NCI-H1436 treated with DMSO at 0.1 percent for 48 hours (cell line): Measurements from ENCODE around the gene TNFRSF18.
"Not testable (repeated sequence)": the region's sequence is repeated elsewhere in the genome, so short reads cannot be mapped to it uniquely, and the experiment has no call there.

Experiments
- DNase-seq: peaks from one replicate; lab custom pipeline; 2025; lab: John Stamatoyannopoulos, UW

The TNFRSF18 gene

DNA sequence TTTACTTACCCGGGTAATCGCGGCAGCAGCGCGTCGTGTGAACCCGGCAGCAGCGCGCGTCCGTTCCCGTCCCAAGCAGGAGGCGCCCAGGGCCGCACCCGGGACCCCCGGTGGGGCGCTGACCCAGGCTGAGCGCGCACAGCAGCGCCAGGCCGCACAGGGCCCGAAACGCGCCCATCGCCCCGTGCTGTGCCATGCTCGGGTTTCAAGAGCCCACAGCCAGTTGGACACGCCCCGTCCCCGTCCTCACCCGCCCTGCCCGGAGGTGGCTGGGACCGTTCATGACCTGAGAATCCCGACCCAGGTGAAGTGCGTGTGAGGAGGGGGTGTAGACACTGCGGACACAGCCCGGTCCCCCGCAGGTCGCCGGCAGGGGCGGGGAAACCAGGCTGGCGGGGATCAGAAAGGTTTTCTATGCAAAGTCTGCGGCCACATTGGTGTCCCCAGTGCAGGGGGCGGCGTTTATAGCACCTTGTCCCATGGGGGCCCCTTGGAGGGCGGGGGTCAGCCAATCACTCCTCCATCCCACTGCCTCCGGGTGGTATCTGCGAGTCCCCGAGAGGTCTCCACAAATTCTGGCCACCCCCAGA lies at the start of gene TNFRSF18:
TNFRSF18 (minus strand) TSS at position 217 of the 590 bp plus-strand sequence; CDS start at position 196, 21 bp downstream.
- no peak for DNase-seq

GRCh38 chr1:1255611-1256010 lies 49.2 kb upstream of the TNFRSF18 start:
- DNase-seq: no peak

- no peak for DNase-seq
These were observed 48.7 kb upstream of the TNFRSF18 start for GRCh38 chr1:1255078-1255477.

- no peak for DNase-seq
These were observed 48.2 kb upstream of the TNFRSF18 start for GRCh38 chr1:1254667-1254998.

GRCh38 chr1:1253972-1254666 lies 47.7 kb upstream of the TNFRSF18 start:
- no peak for DNase-seq

GRCh38 chr1:1253314-1253713 lies 46.9 kb upstream of the TNFRSF18 start:
- no peak for DNase-seq

- no peak for DNase-seq
These were observed 44.4 kb upstream of the TNFRSF18 start for GRCh38 chr1:1250786-1251284.

- not testable (repeated sequence) for DNase-seq
These were observed 41.9 kb upstream of the TNFRSF18 start for GRCh38 chr1:1248009-1248913.

DNA sequence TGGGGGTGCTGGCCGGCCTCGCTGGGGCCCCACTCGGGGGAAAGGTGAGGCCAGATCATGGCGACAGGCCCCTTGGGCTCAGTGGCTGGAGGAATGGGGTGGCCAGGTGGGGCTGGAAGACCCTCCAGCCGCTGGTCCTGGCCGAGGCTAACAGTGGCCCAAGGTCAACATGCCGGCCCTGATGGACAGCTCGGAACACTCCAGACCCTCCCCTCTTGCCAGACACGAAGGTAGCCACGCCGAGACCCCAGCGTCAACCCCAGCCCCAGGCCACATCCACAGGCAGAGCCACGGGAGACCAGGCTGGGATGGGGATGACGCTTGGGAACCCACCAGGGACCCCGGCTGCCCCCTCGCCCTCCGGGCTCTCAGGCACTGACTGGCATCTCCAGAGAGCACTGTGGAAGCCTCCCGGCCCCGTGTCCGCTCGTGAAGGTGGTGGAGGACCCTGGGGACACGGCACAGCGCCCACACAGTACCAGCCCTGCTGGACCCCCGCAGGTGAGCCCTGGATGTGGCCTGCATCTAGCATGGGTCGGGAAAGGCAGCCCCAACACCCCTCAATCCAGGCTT lies 41.0 kb upstream of the TNFRSF18 start:
- DNase-seq: no peak

DNA sequence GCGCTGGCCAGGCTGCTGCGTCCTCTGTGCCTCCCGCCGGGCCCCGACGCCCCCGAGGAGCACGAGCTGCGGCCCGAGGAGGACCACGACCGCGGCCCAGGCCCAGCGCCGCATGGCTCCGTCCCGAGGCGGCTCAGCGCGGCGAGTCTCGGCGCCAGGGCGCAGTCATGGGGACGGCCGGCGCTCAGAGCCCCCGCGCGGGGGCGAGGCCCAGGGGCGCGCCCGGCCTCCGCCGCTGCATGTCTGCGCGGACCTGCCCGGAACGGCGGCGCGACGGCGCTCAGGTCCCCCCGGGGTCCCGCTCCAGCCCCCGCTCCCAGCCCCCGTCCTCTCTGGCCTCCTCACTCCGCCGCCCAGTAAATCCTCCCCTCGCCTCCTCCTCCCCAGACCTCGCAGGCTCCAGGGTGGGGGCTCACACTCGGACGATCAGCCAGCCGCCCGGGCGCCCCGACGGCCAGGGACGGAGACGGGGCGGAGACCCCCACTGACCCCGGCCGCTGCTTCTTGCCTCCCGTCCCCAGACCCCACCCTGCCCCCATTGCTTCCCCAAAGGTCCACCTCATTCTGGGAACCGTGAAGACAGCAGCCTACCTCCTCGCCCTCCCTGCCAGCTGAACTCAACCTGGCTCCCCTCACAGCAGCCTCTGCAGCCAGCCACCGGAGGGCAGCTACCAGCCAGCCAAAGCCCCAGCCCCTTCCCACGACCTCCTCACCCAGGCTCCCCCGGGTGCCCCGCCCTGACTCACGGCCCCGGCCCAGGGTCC lies 40.4 kb upstream of the TNFRSF18 start, which contains the start of gene C1QTNF12:
C1QTNF12 (minus strand) TSS at position 146 of the 764 bp plus-strand sequence; CDS start at position 114, 32 bp downstream.
- DNase-seq: no peak

DNA sequence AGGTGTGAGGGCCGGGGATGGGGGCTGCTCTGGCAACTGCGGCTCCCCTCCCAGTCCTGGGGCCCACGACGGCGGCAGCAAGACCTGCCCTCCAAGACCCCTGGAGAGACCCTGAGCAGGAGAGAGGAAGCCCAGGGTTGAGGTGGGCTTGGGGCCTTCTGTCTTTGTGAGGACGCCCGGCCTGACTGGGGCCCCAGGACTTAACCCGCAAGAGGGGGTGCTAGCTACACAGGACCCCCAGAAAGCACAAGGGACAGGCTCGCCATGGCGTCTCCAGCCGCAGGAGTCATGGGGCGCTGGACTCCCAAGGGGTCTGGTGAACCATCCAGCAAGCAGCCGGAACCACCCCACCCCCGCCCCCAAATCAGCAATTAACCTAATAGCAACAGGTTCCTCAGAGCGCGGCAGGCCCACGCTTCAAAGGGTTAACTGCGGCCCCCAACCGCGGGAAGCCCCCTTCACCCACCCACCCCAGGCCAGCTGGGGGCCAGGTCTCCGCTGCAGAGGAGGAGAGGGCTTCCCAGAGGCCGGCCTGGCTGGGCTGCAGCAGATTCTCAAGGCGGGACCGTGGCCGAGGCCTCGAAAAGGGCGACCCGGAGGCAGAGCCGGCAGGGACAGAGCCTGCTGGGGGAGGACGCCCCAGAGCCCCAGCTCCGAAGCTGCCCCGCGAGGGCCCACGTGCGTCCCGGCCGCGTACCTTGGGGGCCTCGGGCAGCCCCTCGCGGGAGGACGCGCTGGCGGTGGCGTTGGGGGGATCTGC lies 39.6 kb upstream of the TNFRSF18 start:
- no peak for DNase-seq

DNA sequence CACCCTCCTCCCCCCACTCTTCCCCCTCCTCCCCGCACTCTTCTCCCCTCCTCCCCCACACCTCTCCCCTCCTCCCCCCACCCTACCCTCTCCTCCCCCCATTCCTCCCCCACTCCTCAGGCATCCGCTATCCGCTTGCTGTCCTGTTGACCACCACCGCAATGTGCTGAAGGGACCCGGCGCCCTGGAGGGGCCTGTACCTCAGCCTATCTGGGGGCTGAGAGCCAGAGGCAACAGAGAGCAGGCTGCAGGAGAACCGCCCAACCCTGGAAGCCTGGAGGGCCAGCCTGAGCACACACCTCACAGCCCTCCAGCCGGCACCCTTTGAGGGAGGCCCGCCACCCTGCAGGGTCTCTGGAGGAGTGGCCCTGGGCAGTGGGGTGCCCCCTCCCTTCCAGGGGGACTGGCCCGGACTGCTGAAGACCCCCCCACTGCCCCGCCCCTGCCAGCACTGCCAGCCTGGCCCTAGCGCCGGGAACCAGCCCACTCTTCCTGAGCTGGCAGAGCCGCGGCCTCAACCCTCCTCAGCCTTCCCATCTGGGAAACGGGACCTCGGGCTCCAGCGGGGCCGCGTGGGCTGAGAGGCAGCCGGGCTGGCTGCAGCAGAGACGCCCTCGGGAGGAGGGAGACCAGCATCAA lies 38.9 kb upstream of the TNFRSF18 start:
- DNase-seq: no peak

- no peak for DNase-seq
These were observed 37.9 kb upstream of the TNFRSF18 start for GRCh38 chr1:1244192-1244811.

DNA sequence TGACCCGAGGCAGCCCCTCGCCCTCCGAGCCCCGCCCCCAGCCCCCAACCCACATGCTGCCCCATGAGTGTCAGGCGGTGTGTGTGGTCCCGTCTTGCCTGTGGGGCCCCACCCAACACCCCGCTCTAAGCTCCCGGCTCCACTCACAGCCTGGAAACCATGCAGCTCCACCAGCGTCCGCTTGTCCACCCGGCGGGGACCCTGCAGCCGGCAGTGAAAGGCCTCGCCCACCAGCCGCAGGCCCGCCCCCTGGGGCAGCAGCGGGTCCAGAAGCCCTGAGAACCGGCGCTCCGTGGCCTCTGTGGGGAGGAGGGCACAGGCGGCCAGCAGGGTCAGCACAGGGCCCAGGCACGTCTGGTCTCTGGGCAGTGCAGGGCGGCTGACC lies 37.4 kb upstream of the TNFRSF18 start:
- no peak for DNase-seq

GRCh38 chr1:1243266-1243660 lies 36.9 kb upstream of the TNFRSF18 start:
- DNase-seq: no peak

DNA sequence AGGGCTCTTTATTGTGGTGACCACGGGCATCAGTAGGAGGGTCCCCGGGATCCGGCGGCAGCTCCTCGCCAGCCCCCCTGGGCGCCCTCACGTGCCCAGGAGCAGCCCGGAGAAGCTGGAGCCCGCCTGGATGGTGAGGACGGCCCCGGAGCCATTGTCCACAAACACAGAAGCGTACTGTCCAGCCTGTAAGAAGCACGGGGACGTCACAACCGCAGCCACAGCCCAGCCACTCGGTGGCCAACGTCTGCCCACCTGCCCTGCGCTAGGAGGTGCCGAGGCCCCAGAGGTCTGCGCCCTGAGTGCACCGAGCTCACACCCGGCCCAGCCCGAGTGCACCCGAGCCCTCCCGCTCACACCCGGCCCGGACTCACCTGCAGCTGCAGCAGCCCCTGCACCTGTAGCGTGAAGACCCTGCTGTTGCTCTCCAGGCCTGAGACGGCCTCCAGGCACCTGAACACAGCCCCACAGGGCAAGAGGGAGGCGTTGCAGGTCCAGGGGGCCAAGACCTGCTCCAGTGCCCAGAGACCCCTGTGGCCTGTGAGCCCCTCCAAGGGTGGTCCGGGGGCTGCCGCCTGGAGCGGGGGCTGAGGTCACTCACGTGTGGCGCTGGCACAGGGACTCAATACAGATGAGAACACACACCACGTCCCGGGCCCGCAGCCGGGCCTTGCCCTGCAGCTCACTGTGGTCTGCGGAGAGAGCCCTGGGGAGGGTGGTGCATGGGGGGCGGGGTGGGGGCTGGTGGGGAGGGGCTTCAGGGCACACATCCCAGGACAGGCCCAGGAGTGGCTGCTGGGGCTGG lies 36.3 kb upstream of the TNFRSF18 start:
- no peak for DNase-seq

DNA sequence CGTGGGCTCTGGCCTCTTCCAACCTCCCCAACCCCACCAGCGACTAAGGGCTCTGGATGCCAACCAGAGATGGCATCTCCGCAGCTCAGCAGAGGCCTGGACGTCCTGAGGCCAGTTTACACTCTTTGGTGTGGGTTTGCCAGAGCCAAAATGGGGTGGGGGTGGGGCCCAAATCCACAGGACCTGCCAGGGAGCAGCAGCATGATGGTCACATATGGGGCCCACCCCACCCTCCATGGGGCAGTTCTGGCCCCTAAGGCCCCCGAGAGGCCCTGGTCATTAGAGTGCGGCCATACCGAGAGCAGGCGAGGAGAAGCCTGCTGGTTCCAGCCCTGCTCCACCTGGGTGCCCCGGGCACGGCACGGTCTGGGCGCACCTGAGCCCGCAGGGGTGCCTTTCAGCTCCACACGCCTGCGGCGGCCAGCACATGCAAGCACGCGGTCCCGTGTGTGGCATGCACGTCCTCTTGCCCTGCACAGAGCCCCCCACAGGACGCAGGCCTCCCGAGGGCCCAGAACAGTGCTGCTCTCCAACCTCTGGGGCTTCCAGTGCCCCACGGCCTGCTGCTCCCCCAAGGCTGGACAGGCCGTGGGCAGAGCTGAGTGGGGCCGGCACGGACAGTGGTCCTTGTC lies 35.3 kb upstream of the TNFRSF18 start:
- DNase-seq: no peak

GRCh38 chr1:1240822-1241587 lies 34.6 kb upstream of the TNFRSF18 start:
- no peak for DNase-seq
